HG03066 (cell line): ENCODE measurements around the gene FRMPD4.
"Not testable (repeated sequence)": the region's sequence is repeated elsewhere in the genome, so short reads cannot be mapped to it uniquely, and the experiment has no call there.

ENCODE experiments used
- ATAC-seq: cut with Tn5 transposase; IDR thresholded peaks from one replicate; pipeline ENCODE4 v1.9.1; 2021; ENCODE audit warnings: low read depth; ENCODE audit not compliant: unreplicated experiment

FRMPD4 gene

DNA sequence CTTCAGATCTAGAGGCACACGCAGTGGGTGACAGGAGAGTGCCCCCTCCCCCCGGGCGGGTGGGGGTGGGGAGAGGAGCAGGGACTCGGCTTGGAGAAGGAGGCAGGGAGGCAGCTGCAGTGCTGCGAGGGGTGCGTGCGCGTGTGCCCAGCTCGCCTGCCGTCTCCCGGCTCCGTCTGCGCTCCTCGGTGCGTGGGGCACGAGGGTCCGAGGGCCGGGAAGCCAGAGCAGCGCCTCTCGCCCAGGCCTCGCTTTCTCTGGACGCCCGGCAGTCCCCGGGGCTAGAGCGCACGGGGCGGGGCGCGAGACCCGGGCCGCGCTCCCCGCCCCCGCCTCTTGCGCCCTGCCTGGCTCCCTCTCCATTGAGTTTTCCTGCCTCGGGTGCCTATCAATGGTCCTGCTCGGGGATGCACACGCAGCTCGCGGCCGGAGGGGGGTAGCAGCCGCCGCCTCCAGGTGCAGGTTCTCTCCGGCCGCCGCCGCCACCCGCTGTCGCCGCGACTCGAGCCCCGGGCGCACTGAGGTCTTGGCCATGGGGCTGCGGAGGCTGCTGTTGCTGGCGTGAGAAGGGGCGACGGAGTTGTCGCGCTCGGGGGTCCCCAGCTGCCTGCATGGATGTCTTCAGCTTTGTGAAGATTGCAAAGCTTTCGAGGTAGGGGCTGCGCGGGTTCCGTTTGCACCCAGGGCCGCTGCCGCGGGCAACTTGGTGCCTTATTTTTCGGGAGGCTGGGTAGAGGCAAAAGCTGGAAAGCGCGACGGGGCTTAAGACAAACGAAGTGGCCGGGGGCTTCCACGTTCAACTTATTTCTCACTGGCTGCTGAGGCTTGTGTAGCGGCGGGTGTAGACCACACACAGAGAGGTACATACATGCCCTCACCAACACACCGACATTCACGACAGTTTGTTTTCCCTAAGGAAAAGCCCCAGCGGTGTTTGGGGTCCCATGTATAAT, at the start of gene FRMPD4:
Gene FRMPD4 (plus strand): TSS at position 113 of the 953 bp plus-strand sequence. CDS start 499 bp downstream, at position 612.
- no peak for ATAC-seq

DNA sequence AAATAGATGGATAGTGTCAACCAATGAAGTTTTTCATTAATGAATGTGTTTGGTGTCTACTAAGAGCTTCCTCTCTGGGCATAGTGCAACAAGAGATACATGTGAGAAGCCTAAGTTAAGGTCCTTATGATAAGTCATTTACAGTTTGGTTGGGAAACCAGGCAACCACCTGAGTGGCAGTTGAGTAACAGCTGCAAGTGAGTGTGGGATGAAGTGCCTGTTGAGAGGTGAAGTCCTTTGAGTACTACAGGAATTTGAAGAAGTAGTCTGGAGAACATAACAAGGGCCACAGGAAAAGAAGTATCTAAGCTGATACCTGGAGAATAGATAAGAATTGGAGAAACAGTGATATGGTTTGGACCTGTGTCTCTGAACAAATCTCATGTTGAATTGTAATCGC, 48.5 kb upstream of the FRMPD4 start:
- no peak for ATAC-seq

DNA sequence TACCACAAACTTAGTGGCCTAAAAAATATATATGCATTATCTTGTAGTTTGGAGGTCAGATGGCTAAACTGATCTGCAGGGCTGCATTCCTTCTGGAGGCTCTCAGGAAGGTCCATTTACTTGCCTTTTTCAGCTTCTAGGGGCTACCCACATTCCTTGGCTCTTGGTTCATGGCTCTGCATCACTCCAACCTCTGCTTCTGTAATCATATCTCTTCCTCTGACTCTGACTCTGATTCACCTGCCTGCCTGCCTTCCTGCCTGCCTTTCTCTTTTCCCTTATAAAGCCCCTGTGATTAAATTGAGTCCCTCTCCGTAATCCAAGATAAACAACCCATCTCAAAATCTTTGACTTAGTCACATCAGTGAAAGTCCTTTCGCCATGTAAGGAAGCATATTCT, 25.0 kb upstream of the FRMPD4 start:
- no peak for ATAC-seq

DNA sequence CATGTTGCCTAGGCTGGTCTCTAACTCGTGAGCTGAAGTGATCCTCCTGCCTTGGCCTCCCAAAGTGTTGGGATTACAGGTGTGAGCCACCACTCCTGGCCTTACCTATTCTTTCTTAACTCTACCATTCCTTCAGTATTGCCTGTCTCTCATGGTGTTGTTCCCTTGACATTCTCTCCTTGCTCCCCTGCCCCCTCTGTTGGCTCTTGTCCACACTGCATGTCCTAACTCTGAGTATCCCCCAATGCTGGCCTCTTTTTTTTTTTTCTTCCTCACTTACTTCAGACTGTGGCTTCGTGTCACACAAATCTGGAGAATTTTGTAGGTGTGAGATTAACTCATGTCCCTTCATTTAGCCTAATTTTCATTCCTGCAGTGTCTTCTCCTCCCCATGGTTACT, 22.9 kb upstream of the FRMPD4 start:
- ATAC-seq: no peak

DNA sequence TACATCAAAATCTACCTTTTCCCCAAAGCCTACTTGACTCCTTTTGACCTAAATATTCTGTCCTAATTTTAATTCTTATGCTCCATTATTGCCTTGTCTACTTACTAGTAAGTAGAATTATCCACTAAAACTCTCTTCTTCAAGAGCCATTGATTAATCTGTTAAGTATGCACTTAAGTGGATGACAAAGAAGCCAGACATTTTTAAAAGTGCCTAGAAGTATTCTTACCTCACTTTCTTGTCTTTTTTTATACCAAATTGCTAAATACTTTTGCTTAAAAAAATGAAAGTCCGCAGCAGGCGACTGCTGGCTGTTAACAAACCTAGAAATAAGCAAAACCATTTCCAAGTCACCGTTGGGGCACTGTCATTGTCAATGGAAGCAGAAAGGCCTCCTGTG, 20.1 kb upstream of the FRMPD4 start:
- ATAC-seq: no peak

DNA sequence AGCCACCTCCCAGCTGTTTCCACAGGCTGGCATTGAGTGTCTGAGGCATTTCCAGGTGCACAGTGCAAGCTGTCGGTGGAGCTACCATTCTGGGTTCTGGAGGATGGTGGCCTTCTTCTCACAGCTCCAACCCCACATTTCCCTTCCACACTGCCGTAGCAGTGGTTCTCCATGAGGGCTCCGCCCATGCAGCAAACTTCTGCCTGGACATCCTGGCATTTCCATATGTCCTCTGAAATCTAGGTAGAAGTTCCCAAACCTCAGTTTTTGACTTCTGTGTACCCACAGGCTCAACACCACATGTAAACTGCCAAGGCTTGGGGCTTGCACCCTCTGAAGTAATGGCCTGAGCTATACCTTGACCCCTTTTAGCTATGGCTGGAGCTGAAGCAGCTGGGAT, 10.3 kb upstream of the FRMPD4 start:
- no peak for ATAC-seq

DNA sequence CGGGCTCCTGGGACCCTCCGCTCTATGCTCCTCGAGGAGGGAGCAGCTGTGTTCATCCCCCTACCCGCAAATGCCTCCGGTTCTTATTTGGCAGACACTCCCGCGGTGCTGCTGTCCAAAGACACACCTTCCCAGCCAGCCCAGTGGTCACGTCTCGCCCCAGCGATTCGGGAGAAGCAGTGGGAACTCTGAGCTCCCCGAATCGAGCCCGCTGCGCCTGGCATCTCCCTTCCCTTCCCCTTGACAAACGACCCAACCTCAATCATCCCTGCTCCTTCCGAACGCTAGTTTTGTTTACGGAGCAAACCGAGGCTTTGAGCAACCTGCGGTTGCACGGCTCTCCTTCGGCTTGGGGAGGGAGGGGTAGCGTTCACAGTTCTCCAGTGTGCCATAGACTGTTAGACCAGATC, 317 bp upstream of the FRMPD4 start:
- no peak for ATAC-seq

DNA sequence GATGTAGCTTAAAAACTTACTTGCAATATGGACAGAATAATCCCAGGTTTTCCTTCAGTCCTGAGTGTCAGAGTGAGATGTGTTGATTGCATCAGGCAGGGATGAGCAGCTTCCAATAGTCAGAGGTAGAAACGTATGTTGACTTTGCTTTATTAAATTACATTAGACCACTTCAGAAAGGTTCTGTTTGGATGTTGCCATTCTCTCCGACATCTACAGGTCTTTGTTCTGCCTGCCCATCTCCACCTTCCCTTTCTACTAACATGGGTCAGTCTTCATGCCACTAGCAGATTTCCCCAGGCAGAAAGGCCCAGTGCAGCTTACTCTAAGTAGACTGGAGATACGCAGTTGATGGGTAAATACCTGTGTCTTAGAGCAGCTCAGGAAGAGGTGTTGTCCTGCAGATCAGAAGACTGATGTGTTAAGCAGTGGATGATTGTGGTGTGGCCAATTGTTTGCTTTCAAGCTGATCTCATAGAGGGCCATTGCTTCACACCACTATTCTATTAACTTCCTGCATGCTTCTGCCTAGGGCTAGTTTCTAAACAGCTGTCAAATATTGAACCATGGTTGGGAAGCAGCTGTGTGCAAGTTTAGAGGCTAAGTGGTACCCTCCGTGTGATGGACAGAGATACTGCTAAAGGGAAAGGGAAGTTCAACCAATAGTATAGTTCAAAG, 1.8 kb downstream of the FRMPD4 start:
- no peak for ATAC-seq

DNA sequence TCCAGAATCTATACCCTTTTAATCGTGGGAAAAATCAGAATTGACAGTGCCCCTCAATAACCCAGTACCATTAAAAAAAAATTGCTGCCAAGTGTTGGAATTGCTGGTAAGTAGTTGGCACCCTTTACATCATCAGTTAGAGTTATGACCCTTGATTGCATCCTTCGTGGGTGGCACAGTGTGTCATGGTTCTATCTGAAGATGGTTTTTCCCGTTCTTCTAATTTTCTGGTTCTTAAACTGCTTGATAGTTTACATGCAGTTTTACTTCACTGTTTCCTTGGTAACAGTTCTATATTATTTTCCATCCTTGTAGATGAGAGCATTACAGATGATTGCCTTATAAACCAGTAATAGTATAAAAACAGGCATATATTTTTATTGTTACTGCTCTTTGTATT, 3.2 kb downstream of the FRMPD4 start:
- no peak for ATAC-seq

DNA sequence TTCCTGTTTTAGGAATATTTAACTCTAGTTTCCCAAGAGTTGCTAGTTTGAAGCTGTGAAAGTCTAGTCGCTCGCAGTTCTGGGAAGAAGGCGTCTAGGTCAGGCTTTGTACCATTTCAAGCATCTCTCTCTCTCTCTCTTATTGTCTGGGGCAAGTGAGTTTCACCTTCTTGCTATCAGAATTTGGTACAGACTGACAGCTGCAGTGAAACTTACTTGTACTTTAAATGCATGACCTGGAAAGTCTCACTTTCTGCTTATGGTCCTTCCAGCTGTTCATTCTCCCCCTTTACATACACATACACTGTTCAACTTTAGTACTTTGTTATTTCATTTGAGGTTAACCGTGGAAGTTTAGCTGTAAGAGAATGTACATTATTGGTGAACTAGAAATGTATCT, 4.4 kb downstream of the FRMPD4 start:
- no peak for ATAC-seq

DNA sequence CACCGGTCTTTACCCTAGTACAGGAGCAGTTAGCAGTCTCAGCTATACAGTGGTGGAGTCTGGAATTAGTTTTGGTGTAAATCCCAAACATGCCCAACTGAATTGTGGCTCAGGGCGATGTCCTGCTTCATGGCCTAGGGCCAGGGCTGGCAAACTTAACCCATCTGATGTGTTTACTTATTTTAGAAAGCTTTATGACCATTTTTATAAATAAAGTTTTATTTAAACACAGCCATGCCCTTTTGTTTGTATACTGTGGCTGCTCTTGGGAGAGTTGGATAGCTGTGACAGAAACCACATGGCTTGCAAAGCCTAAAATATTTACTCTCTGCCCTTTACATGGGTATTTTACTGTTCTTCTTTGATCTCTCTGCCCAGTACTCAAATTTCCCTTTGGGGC, 7.1 kb downstream of the FRMPD4 start:
- no peak for ATAC-seq

DNA sequence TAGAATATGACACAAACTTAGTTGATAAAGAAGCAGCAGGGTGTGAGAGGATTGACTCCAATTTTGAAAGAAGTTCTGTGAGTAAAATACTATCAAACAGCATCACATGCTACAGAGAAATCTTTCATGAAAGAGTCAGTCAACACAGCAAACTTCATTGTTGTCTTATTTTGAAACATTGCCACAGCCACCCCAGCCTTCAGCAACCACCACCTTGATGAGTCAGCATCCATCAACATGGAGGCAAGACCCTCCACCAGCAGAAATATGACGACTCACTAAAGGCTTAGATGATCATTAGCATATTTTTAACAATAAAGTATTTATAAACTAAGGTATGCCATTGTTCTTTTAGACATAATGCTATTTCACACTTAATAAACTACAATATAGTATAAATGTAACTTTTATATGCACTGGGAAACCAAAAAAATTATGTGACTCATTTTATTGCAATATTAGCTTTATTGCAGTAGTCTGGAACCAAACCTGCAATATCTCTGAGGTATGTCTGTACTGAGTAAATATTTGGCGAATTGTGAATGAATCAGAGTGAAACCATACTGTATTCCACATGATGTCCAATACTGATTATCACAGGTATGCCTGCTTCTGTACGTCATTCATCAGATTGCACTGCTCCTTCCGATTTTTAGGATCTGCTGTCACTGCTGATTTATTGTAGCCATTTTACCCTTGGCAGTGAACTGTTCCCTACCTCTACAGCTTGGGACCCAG, 11.6 kb downstream of the FRMPD4 start:
- ATAC-seq: no peak

DNA sequence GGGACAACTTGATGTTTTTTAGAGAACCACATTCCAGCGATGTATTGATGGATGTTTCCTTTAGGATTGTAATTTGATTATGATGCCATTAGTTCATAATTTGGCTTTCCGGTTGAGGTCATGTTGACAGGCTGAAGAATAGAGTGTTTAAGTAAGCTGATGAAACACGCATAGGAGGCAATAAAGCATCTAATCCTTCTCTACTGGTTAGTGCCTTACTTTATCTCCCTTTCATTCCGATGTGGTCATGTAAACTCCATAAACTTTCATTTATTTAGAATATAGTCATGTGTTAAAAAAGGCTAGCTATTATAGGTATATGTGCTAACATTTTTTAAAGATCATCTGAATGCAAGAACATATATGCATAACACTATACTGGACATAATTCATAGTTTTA, 15.0 kb downstream of the FRMPD4 start:
- ATAC-seq: no peak

DNA sequence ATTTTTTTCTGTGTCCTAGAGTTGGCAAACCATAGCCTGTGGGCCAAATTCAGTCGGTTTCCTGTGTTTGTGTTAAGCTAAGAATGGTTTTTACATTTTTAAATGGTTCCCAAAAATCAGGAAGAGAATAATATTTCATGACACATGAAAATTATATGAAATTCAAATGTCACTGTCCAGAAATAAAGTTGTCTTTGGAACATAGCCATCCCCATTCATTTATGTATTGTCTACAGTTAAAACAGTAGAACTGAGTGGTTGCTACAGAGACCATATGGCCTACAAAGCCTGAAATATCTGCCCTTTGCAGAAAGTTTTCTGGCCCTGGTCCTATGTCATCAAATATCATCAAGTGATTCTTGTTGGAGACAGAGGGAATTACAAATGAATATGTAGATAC, 15.5 kb downstream of the FRMPD4 start:
- no peak for ATAC-seq

DNA sequence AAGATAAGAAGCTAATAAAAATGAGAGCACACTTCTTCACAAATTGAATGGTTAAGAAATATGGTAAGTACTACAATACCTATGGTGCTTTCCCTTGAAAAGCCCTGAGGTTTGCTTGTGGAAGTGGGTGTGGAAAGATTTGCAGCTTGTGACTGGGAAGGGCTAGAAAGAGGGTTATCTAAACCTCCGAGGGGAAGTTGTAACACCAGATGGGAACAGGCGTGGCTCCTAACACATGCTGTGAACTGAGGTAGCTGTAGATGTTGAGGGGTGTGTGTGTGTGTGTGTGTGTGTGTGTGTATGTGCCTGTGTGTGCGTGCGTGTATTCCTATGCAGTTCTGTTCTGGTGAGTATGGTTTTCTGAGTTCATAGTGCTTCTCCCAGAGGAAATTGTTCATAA, 21.5 kb downstream of the FRMPD4 start:
- ATAC-seq: no peak

DNA sequence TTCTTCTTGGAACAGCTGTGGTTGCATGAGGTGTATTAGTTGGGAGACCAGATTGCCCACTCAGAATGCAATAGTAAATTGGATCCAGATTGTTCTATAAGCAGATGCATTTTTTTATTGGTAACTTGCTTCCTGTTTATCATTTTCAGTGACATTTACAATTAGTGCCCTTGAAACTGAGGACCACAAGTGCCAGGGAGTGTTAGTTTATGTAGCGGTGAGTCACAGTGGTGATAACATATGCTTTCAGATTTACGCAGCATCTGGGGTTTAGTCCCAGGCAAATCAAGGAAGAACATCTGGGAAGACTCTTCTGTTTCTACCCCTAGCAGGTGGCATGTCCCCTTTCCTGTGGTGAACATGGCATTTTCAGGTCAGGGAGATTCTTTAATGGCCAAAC, 24.1 kb downstream of the FRMPD4 start:
- ATAC-seq: no peak

DNA sequence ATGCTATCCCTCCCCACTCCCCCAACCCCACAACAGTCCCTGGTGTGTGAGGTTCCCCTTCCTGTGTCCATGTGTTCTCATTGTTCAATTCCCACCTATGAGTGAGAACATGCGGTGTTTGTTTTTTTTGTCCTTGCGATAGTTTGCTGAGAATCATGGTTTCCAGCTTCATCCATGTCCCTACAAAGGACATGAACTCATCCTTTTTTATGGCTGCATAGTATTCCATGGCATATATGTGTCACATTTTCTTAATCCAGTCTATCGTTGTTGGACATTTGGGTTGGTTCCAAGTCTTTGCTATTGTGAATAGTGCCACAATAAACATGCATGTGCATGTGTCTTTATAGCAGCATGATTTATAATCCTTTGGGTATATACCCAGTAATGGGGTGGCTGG, 25.9 kb downstream of the FRMPD4 start:
- not testable (repeated sequence) for ATAC-seq

DNA sequence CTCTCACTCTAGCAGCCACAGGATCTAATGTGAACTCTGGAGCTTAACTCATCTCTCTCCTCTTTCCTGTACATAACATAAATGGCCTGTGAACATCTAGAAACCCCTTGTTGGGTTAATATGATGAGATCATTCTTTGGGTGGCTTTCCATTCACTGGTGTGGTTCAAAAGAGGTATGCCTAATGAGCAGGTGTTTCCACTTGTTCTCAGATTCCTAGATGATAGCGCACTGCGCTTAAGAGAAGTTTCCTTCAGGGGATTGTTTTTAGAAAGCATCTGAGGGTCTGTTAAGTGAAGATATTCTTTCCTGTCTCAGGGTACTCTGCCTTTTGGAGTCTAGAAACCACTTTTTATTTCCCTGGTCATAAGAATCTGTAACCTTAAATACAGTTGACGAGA, 32.5 kb downstream of the FRMPD4 start:
- no peak for ATAC-seq

DNA sequence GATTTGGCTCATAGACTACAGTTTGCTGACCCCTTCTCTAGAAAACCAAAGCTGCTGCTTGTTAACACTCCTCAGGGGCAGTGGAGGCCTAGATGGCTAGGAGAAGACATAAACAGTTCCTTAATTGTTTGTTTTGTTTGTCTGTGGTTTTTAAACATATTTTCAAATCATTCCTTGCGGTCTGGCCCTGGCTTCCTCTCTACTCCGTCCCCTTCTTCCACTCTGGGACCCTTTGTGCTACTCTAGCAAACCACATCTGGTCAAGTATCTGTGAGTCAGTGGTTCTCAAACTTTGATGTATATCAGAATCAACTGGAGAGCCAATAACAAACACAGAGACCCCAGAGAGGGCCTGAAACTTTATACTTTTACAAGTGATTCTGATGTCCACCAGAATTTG, 36.1 kb downstream of the FRMPD4 start:
- no peak for ATAC-seq

DNA sequence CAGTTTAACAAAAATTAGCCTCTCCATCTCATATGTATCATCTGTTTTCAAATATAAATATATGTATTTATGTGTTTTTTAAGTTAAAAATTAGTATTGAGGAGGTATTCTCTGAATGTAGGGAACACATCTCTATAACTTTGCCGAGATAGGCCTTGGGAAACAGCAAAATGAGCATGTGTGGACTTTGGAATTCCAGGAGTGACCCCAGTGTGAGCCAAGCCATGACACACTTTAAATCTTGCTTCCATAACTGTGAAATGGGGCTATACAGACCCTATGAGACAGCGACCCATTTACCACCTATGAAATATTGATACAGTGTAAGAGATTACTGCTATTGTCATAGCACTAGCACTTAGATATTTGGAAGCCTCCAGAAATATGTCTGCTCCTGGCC, 58.8 kb downstream of the FRMPD4 start:
- ATAC-seq: no peak

DNA sequence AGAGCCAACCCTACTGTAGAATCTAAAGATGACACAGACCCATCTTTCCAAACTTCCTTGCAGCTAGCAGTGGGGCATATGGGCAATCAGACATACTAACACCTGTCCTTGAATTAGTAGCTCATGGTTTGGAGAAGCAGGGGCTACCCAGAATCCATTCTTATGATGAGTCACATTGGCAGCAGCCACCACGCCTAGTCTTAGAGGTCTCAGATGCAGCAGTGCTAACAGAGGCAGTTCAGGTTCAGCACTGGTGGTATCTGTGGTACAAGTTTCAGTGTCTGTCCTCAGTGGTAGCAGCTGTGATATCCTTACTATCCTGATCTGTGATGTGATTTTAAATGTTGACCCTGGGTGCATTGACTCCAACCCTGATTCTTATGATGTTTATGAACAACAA, 68.1 kb downstream of the FRMPD4 start:
- ATAC-seq: no peak
